Measurements from ENCODE around the gene CRAMP1. TPM values are rescaled to one million over a fixed set of nuclear protein-coding genes. Genes with fewer than 3 reads are reported as not detected.

The CRAMP1 gene
- total RNA-seq, 1 donor from 2014 or later, result 29.4 TPM

DNA sequence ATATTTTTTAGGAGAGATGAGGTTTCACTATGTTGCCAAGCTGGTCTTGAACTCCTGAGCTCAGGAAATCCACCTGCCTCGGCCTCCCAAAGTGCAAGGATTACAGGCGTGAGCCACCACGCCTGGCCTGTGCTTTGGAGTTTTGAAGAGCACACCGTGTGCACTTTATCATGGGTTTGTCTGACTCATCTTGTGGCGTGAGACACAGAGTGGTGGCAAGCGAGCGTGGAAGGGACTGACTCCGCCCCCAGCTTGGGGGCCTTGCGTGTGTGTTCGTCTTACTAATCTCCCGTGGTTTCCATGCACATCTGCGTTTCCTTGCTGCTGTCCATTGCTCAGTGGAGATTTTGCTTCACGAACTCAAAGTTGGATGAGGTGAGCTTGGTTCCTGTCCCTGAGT, 22.9 kb downstream of the CRAMP1 start:
- Mint-ChIP-seq H3K36me3 (ENCODE audit: unreplicated experiment) (peaks cover 55% of the 10 kb centered on the region), H3K9me3 (ENCODE audit: unreplicated experiment) (no peaks in the 10 kb centered on the region), H3K4me1 (ENCODE audit: unreplicated experiment) (no peaks in the 10 kb centered on the region), H3K27me3 (ENCODE audit: unreplicated experiment) (no peaks in the 10 kb centered on the region), H3K4me3 (ENCODE audit: unreplicated experiment) (no peak overlapping the region), H3K27ac (ENCODE audit: unreplicated experiment) (no peak overlapping the region)
- no peak for DNase-seq (ENCODE audit: extremely low spot score, unreplicated experiment)
- TF ChIP-seq, protein P1, sequence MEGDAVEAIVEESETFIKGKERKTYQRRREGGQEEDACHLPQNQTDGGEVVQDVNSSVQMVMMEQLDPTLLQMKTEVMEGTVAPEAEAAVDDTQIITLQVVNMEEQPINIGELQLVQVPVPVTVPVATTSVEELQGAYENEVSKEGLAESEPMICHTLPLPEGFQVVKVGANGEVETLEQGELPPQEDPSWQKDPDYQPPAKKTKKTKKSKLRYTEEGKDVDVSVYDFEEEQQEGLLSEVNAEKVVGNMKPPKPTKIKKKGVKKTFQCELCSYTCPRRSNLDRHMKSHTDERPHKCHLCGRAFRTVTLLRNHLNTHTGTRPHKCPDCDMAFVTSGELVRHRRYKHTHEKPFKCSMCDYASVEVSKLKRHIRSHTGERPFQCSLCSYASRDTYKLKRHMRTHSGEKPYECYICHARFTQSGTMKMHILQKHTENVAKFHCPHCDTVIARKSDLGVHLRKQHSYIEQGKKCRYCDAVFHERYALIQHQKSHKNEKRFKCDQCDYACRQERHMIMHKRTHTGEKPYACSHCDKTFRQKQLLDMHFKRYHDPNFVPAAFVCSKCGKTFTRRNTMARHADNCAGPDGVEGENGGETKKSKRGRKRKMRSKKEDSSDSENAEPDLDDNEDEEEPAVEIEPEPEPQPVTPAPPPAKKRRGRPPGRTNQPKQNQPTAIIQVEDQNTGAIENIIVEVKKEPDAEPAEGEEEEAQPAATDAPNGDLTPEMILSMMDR (IDR thresholded peaks at IDR 0.05), result no peak

DNA sequence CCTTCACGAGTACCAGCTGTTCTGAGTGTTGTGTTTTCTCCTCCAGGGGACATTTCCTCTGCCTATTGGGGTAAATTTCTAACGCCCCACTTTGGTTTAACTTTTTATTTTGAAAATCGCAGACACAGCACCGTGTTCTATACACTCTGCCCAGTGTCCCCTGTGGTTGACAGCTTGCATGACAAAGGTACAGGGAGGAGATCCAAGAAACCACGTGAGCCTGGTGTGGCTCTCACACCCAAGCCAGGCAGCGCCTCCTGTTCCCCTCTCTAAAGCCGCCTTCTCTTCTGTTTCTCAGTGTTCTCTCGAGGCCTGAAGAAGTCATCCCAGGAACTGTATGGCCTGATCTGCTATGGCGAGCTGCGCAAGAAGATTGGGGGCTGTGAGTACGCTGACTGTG, 25.4 kb downstream of the CRAMP1 start:
- H3K36me3 Mint-ChIP-seq (ENCODE audit: unreplicated experiment), result peaks cover 64% of the 10 kb centered on the region
- no peak for DNase-seq (ENCODE audit: extremely low spot score, unreplicated experiment)
- no peak overlapping the region for H3K27ac Mint-ChIP-seq (ENCODE audit: unreplicated experiment)
- no peaks in the 10 kb centered on the region for H3K4me1 Mint-ChIP-seq (ENCODE audit: unreplicated experiment)
- no peaks in the 10 kb centered on the region for H3K27me3 Mint-ChIP-seq (ENCODE audit: unreplicated experiment)
- H3K4me3 Mint-ChIP-seq (ENCODE audit: unreplicated experiment), result no peak overlapping the region
- TF ChIP-seq, protein P1 (IDR thresholded peaks at IDR 0.05), result no peak
- no peaks in the 10 kb centered on the region for H3K9me3 Mint-ChIP-seq (ENCODE audit: unreplicated experiment)

DNA sequence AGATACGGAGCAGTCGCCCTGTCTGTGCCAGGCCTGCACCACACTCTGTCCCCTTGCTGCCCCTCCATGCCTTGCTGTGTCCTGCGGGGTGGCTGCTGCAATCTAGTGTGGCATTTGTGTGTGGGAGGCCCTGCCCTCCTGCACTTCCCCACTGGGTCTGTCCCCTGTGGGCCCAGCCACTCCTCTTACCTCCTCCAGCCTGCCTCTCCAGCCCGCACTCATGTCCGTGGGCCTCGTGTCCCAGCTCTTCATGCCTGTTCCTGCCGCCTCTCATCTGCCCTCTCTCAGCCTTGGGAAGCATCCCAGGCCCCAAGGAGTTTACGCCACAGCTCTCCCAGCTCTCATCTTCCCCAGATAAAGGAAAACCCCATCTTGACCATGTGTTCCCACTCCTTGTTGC, 26.6 kb downstream of the CRAMP1 start:
- Mint-ChIP-seq H3K4me3 (ENCODE audit: unreplicated experiment) (no peak overlapping the region), H3K27ac (ENCODE audit: unreplicated experiment) (no peak overlapping the region), H3K4me1 (ENCODE audit: unreplicated experiment) (no peaks in the 10 kb centered on the region), H3K9me3 (ENCODE audit: unreplicated experiment) (no peaks in the 10 kb centered on the region), H3K36me3 (ENCODE audit: unreplicated experiment) (peaks cover 66% of the 10 kb centered on the region), H3K27me3 (ENCODE audit: unreplicated experiment) (no peaks in the 10 kb centered on the region)
- TF ChIP-seq, protein P1 (IDR thresholded peaks at IDR 0.05), result no peak
- DNase-seq (ENCODE audit: extremely low spot score, unreplicated experiment), result no peak

DNA sequence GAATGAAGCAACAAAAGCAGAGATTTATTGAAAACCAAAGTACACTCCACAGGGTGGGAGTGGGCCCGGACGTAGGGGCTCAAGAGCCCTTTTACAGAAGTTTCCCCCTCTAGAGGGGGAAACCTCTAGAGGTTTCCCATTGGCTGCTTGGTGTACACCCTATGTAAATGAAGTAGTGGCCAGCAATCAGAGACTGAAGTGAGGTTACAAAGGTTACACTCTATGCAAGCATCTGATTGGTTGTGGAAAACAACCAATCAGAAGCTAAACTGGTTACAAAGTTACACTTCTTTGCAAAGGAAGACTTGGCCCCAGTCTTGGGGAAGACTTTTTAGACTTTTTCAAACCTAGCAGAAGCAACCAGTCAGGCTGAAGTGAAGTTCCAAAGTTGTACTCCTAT, 27.1 kb downstream of the CRAMP1 start:
- TF ChIP-seq, protein P1 (IDR thresholded peaks at IDR 0.05), result no peak
- Mint-ChIP-seq H3K27me3 (ENCODE audit: unreplicated experiment) (no peaks in the 10 kb centered on the region), H3K4me1 (ENCODE audit: unreplicated experiment) (peaks cover 1% of the 10 kb centered on the region), H3K9me3 (ENCODE audit: unreplicated experiment) (no peaks in the 10 kb centered on the region), H3K4me3 (ENCODE audit: unreplicated experiment) (no peak overlapping the region), H3K36me3 (ENCODE audit: unreplicated experiment) (peaks cover 66% of the 10 kb centered on the region), H3K27ac (ENCODE audit: unreplicated experiment) (no peak overlapping the region)
- DNase-seq (ENCODE audit: extremely low spot score, unreplicated experiment), result no peak

DNA sequence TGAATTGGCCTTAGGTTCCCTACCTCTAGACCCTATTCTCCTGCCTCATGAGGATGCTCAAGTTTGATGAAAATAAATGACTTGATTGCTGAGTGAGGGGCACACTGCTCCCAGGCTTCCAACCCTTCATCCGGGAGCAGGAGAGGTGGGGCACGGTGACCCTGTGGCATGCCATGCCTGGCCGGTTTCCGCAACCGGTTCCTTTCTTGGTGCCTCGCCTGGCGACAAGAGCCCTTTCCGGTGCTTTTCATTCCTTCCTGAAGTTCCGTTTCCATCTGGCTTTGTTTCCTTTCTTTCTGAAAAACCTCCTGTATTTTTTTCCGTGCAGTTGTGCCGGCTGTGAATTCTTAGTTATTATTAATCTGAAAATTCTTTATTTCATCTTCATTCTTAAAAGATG, 27.7 kb downstream of the CRAMP1 start:
- TF ChIP-seq, protein P1 (IDR thresholded peaks at IDR 0.05), result no peak
- H3K4me1 Mint-ChIP-seq (ENCODE audit: unreplicated experiment), result peaks cover 3% of the 10 kb centered on the region
- no peak for DNase-seq (ENCODE audit: extremely low spot score, unreplicated experiment)
- no peaks in the 10 kb centered on the region for H3K9me3 Mint-ChIP-seq (ENCODE audit: unreplicated experiment)
- H3K4me3 Mint-ChIP-seq (ENCODE audit: unreplicated experiment), result no peak overlapping the region
- no peak overlapping the region for H3K27ac Mint-ChIP-seq (ENCODE audit: unreplicated experiment)
- peaks cover 63% of the 10 kb centered on the region for H3K36me3 Mint-ChIP-seq (ENCODE audit: unreplicated experiment)
- H3K27me3 Mint-ChIP-seq (ENCODE audit: unreplicated experiment), result no peaks in the 10 kb centered on the region
